Upper lobe of left lung (tissue), 6 donors: ENCODE data around the gene EPC2. TPM values are rescaled to one million over a fixed set of nuclear protein-coding genes. Genes with fewer than 3 reads are reported as not detected.

Source experiments
- ATAC-seq, 2 donors: fragments of 200-7000 bp; cut with Tn5 transposase; one replicate each; pipeline ENCODE4 v1.9.1; 2022; ENCODE audit warnings: mild to moderate bottlenecking in 2 of 2, moderate library complexity in 2 of 2; ENCODE audit not compliant: low FRiP score in 2 of 2
- DNase-seq, 2 donors: peaks; one replicate each; pipeline ENCODE4 v3.0.0-alpha.2; 2019 to 2020
- H3K27ac ChIP-seq, 4 donors: fragments of 200-600 bp; sonication (generic); one replicate each; pipeline ENCODE4 v1.5.1; 2016 to 2019
- H3K27me3 ChIP-seq, 4 donors: fragments of 200-600 bp; sonication (generic); one replicate each; pipeline ENCODE4 v1.5.1; 2017 to 2019
- H3K36me3 ChIP-seq, 4 donors: fragments of 200-600 bp; sonication (generic); one replicate each; pipeline ENCODE4 v1.5.1; 2016 to 2019
- H3K4me1 ChIP-seq, 4 donors: fragments of 200-600 bp; sonication (generic); one replicate each; pipeline ENCODE4 v1.5.1; 2018 to 2019
- H3K4me3 ChIP-seq, 4 donors: fragments of 200-600 bp; sonication (generic); one replicate each; pipeline ENCODE4 v1.5.1; 2017 to 2019; ENCODE audit warnings: mild to moderate bottlenecking in 2 of 4, moderate library complexity in 1 of 4
- H3K9me3 ChIP-seq, 4 donors: fragments of 200-600 bp; sonication (generic); one replicate each; pipeline ENCODE4 v1.5.1; 2018 to 2019
- CTCF ChIP-seq, 6 experiments: fragments of 450-650 bp in 4 of 6; fragments of 200-600 bp in 2 of 6; sonication (generic) in 2 of 6; IDR thresholded peaks; one replicate each; pipeline ENCODE4 v1.5.1; 2016 to 2019; ENCODE audit warnings: antibody characterized with exemption in 6 of 6
- EP300 ChIP-seq, 4 donors: sonication (generic); formaldehyde crosslinking; IDR thresholded peaks; one replicate each; pipeline ENCODE4 v1.5.1; 2017; ENCODE audit warnings: antibody characterized with exemption in 4 of 4, control low read depth in 2 of 4
- POLR2A ChIP-seq, 4 donors: fragments of 450-650 bp; IDR thresholded peaks; one replicate each; pipeline ENCODE4 v1.5.1; 2016 to 2017; ENCODE audit warnings: antibody characterized with exemption in 4 of 4, mild to moderate bottlenecking in 2 of 4
- POLR2AphosphoS5 ChIP-seq, 2 donors: sonication (generic); formaldehyde crosslinking; IDR thresholded peaks; one replicate each; pipeline ENCODE4 v1.5.1; 2017; ENCODE audit warnings: antibody characterized with exemption in 2 of 2
- WGBS, 2 donors: methylation state at CpG; one replicate each; pipeline ENCODE4 v1.1.5; 2017 to 2018; 5-methylcytosine and 5-hydroxymethylcytosine counted together
- total RNA-seq, 6 donors: library from RNA; depleted of rRNA in 4 of 6; stranded (reverse); fragments of >200 nt in 4 of 6; gene quantifications; one replicate each; pipeline versions ENCODE4 v1.1.0 to v1.2.1, GENCODE V29; 2016 to 2021
- donor health status: DM: no; HTN: no; CAD: no; lungs with moderate emphysema.
- donor health status: DM: no; HTN: yes; CAD: no; lungs with severe emphysema.

Gene EPC2
- total RNA-seq, 6 donors from 2014 or later: 15.2 to 53.2 (median 31.5) TPM

- Histone ChIP-seq H3K36me3 (no peaks in the 10 kb centered on the region), H3K27me3 (no peaks in the 10 kb centered on the region), H3K4me1 (peaks cover 12 to 17% (median 15%) of the 10 kb centered on the region in 4 donors), H3K9me3 (no peaks in the 10 kb centered on the region), H3K27ac (no peak overlapping the region), H3K4me3 (no peak overlapping the region)
- no peak for DNase-seq
- ATAC-seq: no peak
- no peak for TF ChIP-seq POLR2AphosphoS5 (IDR thresholded peaks at IDR 0.05)
- no peak for TF ChIP-seq CTCF (IDR thresholded peaks at IDR 0.05)
- no peak for TF ChIP-seq POLR2A (IDR thresholded peaks at IDR 0.05)
- no peak for TF ChIP-seq EP300 (IDR thresholded peaks at IDR 0.05)
- 72 to 78% methylated on average over 5 of the region's 5 CpGs for WGBS, 2 donors
These were observed 3.8 kb upstream of the EPC2 start for GRCh38 chr2:148640767-148641166.

- 88 to 100% methylated on average over 2 of the region's 2 CpGs for WGBS, 2 donors
- DNase-seq: no peak
- no peaks in the 10 kb centered on the region for H3K36me3 ChIP-seq
- H3K27me3 ChIP-seq: no peaks in the 10 kb centered on the region
- H3K27ac ChIP-seq: no peak overlapping the region
- no peak overlapping the region for H3K4me3 ChIP-seq
- peaks cover 16 to 28% (median 23%) of the 10 kb centered on the region in 4 donors for H3K4me1 ChIP-seq
- TF ChIP-seq POLR2A (IDR thresholded peaks at IDR 0.05) (no peak), CTCF (IDR thresholded peaks at IDR 0.05) (no peak), EP300 (IDR thresholded peaks at IDR 0.05) (no peak)
- ATAC-seq: no peak
- no peaks in the 10 kb centered on the region for H3K9me3 ChIP-seq
These were observed 2.3 kb upstream of the EPC2 start for GRCh38 chr2:148642112-148642744.

- no peak for ATAC-seq
- Histone ChIP-seq H3K36me3 (no peaks in the 10 kb centered on the region), H3K9me3 (no peaks in the 10 kb centered on the region), H3K4me3 (peak overlapping the region in 1 of 4 donors; percentile 77), H3K4me1 (peaks cover 19 to 33% (median 24%) of the 10 kb centered on the region in 4 donors), H3K27me3 (no peaks in the 10 kb centered on the region), H3K27ac (peak overlapping the region; percentile 15 to 100 (median 100))
- WGBS, 2 donors: 30 to 39% methylated on average over 3 of the region's 3 CpGs
- DNase-seq: peak in 1 of 2 donors; percentile 48
- TF ChIP-seq EP300 (IDR thresholded peaks at IDR 0.05) (peak in 2 of 4 donors; percentile 23 to 73), CTCF (IDR thresholded peaks at IDR 0.05) (no peak), POLR2A (IDR thresholded peaks at IDR 0.05) (peak in 1 of 4 donors; percentile 36), POLR2AphosphoS5 (IDR thresholded peaks at IDR 0.05) (peak in 1 of 2 donors; percentile 19)
These were observed 1.6 kb upstream of the EPC2 start for GRCh38 chr2:148642891-148643416.

- no peaks in the 10 kb centered on the region for H3K36me3 ChIP-seq
- peaks cover 21 to 37% (median 27%) of the 10 kb centered on the region in 4 donors for H3K4me1 ChIP-seq
- no peaks in the 10 kb centered on the region for H3K9me3 ChIP-seq
- H3K4me3 ChIP-seq: peak overlapping the region in 3 of 4 donors; percentile 77 to 97 (median 77)
- DNase-seq (no peak), ATAC-seq (no peak)
- 18 to 25% methylated on average over 5 of the region's 5 CpGs for WGBS, 2 donors
- no peaks in the 10 kb centered on the region for H3K27me3 ChIP-seq
- H3K27ac ChIP-seq: peak overlapping the region; percentile 99 to 100 (median 100)
- no peak for TF ChIP-seq CTCF (IDR thresholded peaks at IDR 0.05)
- TF ChIP-seq EP300 (IDR thresholded peaks at IDR 0.05): no peak
- TF ChIP-seq POLR2A (IDR thresholded peaks at IDR 0.05): no peak
- no peak for TF ChIP-seq POLR2AphosphoS5 (IDR thresholded peaks at IDR 0.05)
These were observed 1.1 kb upstream of the EPC2 start for GRCh38 chr2:148643421-148643820.
